Coronary artery (tissue), 2 donors: Measurements from ENCODE around the gene ASB18.

Experiments used
- DNase-seq: peaks from one replicate; pipeline ENCODE4 v3.0.0-alpha.2; 2017; ENCODE audit warnings: low spot score
- H3K27ac ChIP-seq, 2 donors: fragments of 200-600 bp; sonication (generic); one replicate each; pipeline ENCODE4 v1.5.1; 2016 to 2019
- H3K4me3 ChIP-seq: fragments of 200-600 bp; sonication (generic); 2 replicates; pipeline ENCODE4 v1.5.1; 2016; ENCODE audit warnings: mild to moderate bottlenecking, moderate library complexity
- CTCF ChIP-seq: fragments of 200-600 bp; sonication (generic); IDR thresholded peaks from one replicate; pipeline ENCODE4 v1.5.1; 2019; ENCODE audit warnings: antibody characterized with exemption

ASB18 gene

GRCh38 chr2:236244256-236244655 lies 19.9 kb downstream of the ASB18 start:
- no peak for DNase-seq
- H3K27ac ChIP-seq: no peak overlapping the region
- no peak overlapping the region for H3K4me3 ChIP-seq
- TF ChIP-seq CTCF: no peak

- no peak for TF ChIP-seq CTCF
- DNase-seq: no peak
- no peak overlapping the region for H3K27ac ChIP-seq
These were observed 22.1 kb downstream of the ASB18 start for GRCh38 chr2:236242057-236242495.

GRCh38 chr2:236241181-236242056 lies 22.8 kb downstream of the ASB18 start:
- TF ChIP-seq CTCF: no peak
- no peak for DNase-seq
- Histone ChIP-seq H3K27ac (no peak overlapping the region), H3K4me3 (no peak overlapping the region)

More at GRCh38 chr2:236242057-236242495, 22.1 kb downstream of the ASB18 start:
- H3K4me3 ChIP-seq: no peak overlapping the region

- Histone ChIP-seq H3K4me3 (no peak overlapping the region), H3K27ac (peak overlapping the region in 1 of 2 donors; percentile 60)
- no peak for DNase-seq
- no peak for TF ChIP-seq CTCF
These were observed 23.8 kb downstream of the ASB18 start for GRCh38 chr2:236240228-236240990.

- TF ChIP-seq CTCF: no peak
- H3K27ac ChIP-seq: peak overlapping the region in 1 of 2 donors; percentile 60
- H3K4me3 ChIP-seq: no peak overlapping the region
- no peak for DNase-seq
These were observed 24.7 kb downstream of the ASB18 start for GRCh38 chr2:236239276-236240065.

- H3K4me3 ChIP-seq: no peak overlapping the region
- H3K27ac ChIP-seq: no peak overlapping the region
- no peak for TF ChIP-seq CTCF
- no peak for DNase-seq
These were observed 25.5 kb downstream of the ASB18 start for GRCh38 chr2:236238751-236239150.
